GM18868 (cell line): ENCODE measurements around the gene TBC1D32.
A peak's percentile ranks its signal among the peaks of the same experiment; 100 is the strongest.
"Not testable (repeated sequence)": the region's sequence is repeated elsewhere in the genome, so short reads cannot be mapped to it uniquely, and the experiment has no call there.

ENCODE experiments used
- ATAC-seq: cut with Tn5 transposase; IDR thresholded peaks from one replicate; pipeline ENCODE4 v1.9.1; 2021; ENCODE audit warnings: mild to moderate bottlenecking, moderate library complexity; ENCODE audit not compliant: unreplicated experiment

TBC1D32 gene

DNA sequence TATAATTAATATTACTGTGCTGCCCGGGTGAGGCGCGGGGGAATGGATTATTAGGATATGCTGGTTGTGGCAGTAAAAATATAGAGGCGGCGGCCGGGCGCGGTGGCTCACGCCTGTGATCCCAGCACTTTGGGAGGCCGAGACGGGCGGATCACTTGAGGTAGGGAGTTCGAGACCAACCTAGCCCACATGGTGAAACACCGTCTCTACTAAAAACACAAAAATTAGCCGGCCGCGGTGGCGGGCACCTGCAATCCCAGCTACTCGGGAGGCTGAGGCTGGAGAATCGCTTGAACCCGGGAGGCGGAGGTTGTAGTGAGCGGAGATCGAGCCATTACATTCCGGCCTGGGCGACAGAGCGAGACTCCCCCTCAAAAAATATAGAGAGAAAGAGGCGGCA, 586 bp downstream of the TBC1D32 start:
- ATAC-seq: not testable (repeated sequence)

DNA sequence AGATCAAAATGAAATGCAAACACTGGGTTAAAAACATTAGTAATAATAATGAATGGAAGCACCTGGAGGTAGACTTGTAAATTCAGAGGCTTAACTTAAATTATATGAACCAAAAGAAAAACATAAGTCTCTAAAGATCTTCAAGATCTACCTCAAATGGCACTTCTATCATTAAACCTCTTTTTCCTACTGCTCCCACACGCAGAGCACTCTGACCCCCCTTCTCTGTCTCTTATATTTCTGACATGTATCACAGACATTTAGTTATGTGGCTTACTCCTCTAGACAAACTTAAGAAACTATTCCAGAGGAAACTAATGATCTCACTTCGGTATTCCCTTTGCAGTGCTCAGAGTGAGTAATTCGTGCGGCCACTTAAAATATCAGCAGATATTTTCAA, 1.1 kb downstream of the TBC1D32 start:
- no peak for ATAC-seq

DNA sequence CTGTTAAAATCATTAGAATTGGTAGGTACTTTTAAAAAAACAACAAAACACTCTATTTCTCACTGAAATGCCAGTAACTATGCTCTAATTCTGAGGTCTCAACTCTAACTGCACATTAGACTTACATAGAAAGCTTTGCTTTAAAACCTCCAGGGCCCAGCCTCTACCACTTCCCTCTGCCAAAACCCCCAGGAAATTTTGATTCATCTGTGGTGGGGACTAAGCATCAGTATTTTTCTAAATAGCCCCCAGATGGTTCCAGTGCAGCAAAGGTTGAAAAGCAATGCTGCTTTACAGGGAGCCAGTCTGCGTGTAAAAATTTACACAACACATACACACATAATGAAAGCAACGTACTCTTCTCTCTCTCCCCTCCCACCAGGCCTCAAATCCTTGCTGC, 3.8 kb downstream of the TBC1D32 start:
- peak; percentile 15 for ATAC-seq

GRCh38 chr6:121321282-121321681, 13.0 kb downstream of the TBC1D32 start:
- ATAC-seq: no peak

DNA sequence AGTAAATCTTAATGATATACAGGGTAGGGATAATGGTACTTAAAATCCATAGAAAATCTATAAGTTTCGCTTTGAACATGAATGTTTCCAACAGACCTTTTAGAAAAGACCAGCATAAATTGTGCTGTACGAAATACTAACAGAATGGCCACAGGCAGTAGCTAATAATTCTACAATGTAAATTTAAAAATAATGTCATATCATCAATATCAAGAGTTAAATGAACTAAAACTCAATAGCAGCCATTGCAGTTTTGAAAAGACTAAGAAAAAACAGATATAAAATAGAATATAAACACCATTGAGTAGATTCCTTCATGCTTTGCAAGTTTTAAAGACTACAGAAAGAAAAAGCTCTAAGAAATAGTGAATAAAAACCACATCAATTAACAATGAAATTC, 14.7 kb downstream of the TBC1D32 start:
- ATAC-seq: no peak

DNA sequence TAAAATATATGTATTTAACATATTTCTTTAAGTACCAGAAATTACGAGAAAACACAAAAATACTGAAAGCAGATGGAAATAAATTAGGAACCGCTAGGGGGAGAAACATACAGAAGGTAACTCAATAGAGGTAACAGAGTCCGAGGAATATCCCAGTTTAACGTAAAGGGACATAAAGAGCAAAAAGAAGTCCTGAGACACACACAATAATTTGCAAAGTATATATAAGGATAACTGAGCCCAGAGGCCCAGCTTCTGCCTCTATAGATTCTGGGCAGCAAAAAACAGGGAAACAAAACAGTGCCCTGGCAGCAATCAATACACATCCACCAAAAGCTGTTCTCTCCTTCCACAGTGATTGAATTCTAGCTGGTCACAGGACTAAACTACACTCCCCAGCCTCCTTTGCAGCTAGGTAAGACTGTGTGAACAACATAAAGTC, 15.1 kb downstream of the TBC1D32 start:
- ATAC-seq: peak; percentile 74

- no peak for ATAC-seq
Measured at GRCh38 chr6:121314381-121315112, 19.7 kb downstream of the TBC1D32 start.

- not testable (repeated sequence) for ATAC-seq
Measured at GRCh38 chr6:121311814-121312213, 22.5 kb downstream of the TBC1D32 start.

- no peak for ATAC-seq
Measured at GRCh38 chr6:121310495-121310894, 23.8 kb downstream of the TBC1D32 start.

- ATAC-seq: no peak
Measured at GRCh38 chr6:121309768-121310469, 24.4 kb downstream of the TBC1D32 start.

DNA sequence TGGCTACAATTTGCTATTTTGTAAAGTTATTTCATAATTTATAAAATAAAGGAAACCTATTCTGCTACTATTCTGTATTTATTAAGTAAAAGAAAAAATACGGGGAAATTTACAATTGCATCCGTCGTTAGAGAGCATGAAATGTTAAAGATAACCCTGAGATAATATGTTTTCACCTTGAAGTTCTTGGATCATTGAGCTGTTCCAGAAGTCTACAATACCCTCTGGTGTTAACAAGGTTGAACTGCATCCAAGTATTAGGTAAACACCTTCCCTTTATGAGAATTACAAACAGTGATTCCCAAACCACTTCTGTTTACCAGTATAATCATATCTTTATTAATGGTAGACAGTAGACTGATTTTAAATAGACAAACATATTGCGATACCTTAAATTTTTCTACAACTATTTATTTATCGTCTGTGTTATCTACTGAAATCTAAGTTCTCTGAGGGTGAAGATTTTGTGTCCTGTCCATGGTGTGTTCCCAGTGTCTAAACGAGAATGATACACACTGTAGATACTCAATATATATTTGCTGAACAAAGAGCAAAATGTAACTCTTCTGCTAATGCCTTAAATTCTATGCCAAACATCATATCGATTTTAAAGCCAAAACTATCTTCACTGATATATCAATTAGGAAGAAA, 28.2 kb downstream of the TBC1D32 start:
- peak; percentile 88 for ATAC-seq

- peak; percentile 64 for ATAC-seq
Measured at GRCh38 chr6:121302882-121303281, 31.4 kb downstream of the TBC1D32 start.

DNA sequence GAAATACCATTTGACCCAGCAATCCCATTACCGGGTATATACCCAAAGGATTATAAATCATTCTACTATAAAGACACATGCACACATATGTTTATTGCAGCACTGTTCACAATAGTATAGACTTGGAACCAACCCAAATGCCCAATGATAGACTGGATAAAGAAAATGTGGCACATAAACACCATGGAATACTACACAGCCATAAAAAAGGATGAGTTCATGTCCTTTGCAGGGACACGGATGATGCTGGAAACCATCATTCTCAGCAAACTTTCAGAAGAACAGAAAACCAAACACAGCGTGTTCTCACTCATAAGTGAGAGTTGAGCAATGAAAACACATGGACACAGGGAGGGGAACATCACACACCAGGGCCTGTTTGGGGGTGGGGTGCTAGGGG, 33.1 kb downstream of the TBC1D32 start:
- not testable (repeated sequence) for ATAC-seq

DNA sequence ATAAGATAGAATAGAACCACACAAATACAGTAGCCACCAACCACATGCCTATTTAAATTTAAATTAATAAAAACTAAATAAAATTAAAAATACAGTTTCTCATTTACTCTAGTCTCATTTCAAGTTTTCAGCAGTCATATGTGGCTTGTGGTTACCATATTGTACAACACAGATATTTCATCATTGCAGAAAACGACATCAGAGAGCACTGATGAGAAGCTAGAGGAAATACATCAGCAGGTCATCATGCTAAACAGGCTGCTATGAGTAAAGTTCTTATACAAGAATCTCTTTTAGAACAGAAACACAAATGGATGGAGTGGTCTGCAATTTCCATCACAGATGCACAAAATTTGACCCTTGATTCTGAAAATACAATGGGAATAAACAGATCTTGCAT, 36.6 kb downstream of the TBC1D32 start:
- ATAC-seq: no peak

- no peak for ATAC-seq
Measured at GRCh38 chr6:121285041-121285440, 49.2 kb downstream of the TBC1D32 start.

- ATAC-seq: no peak
Measured at GRCh38 chr6:121274666-121275295, 59.5 kb downstream of the TBC1D32 start.

DNA sequence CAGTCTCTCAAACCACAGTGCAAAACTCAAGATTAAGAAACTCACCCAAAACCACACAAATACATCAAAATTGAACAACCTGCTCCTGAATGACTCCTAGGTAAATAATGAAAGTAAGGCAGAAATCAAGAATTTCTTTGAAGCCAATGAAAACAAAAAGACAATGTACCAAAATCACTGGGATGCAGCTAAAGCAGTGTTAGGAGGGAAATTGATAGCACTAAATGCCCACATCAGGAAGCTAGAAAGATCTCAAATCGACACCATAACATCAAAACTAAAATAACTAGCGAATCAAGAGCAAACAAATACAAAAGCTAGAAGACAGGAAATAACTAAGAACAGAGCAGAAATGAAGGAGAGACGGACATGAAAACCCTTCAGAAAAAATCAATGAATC, 70.5 kb downstream of the TBC1D32 start:
- no peak for ATAC-seq

DNA sequence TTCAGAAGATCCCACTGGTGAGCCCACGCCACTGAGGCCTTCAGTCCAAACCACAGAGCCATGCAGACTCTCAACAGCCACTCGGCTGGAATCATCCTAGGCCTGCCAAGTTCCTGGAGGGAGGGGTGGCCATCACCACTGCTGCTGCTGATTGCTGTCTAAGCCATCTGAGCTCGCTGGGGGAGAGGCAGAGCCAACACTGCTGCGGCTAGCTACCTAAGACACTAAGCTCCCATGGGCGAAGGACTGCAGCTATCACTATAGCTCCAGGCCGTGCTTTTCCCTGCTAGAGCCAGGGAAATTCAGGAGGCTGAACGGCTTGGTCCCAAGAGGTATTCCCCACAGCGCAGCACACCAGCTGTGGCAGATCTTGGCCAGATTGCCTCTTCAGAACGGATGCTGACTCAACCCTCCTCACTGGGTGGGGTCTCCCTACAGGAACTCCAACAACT, 73.6 kb downstream of the TBC1D32 start:
- no peak for ATAC-seq

DNA sequence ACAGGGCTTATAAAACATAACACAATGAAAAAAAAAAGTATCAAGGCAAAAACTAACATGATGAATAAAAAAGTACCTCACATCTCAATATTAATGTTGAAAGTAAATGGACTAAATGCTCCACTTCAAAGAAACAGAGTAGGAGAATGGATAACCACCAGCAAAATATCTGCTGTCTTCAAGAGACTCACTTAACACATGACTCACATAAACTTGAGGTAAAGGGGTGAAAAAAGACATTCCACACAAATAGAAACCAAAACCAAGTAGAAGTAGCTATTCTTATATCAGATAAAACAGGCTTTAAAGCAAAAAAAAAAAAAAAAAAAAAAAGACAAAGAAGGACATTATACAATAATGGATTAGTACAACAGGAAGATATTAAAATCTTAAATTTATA, 86.9 kb downstream of the TBC1D32 start:
- ATAC-seq: no peak

DNA sequence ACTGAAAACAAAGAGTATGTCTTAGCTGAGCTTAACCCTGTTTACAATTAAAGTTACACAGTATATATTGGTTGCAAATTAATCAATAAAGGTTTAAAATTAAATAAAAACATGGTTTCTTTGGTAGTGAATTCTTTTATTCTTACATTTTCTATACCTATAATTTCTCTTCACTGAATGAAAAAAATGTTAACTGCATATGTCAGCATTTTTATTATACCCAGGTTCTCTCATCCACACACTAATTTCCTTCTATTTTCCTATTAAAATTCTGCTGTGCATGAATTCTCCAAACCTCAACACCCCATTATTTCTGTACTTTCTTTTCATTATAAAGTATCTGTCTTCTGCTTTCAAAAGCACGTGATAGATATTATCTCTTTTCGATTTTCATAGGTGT, 91.9 kb downstream of the TBC1D32 start:
- ATAC-seq: no peak

GRCh38 chr6:121237859-121238258, 96.4 kb downstream of the TBC1D32 start:
- no peak for ATAC-seq
